HEK293 (cell line): ENCODE measurements around the gene GRIN2A.

Experiments used
- CTCF ChIA-PET: fragments of 350-600 bp; formaldehyde crosslinking; extraction: SDS; loops from one replicate; lab custom pipeline; 2021; ENCODE audit warnings: antibody characterized with exemption; lab: Yijun Ruan, JAX
- POLR2A ChIA-PET: fragments of 300-600 bp; formaldehyde crosslinking; extraction: SDS; loops from one replicate; lab custom pipeline; 2020; ENCODE audit warnings: antibody characterized with exemption, inconsistent platforms; lab: Yijun Ruan, JAX
- H3K27ac ChIP-seq: fragments of 200-500 bp; sonication (Bioruptor generic); 2 replicates; pipeline ENCODE4 v1.5.1; 2014; ENCODE audit warnings: low read depth, low read length, control low read depth, inconsistent platforms; ENCODE audit errors: extremely low read depth
- H3K36me3 ChIP-seq, 2 experiments: fragments of 200-500 bp in 1 of 2; sonication (Bioruptor generic) in 1 of 2; 1 replicate in 1 of 2; 2 replicates in 1 of 2; pipeline ENCODE4 v1.5.1; 2014 to 2017; ENCODE audit warnings: inconsistent platforms in 2 of 2, low read length in 2 of 2; ENCODE audit not compliant: control insufficient read depth in 2 of 2, insufficient read depth in 1 of 2
- H3K4me1 ChIP-seq: fragments of 200-500 bp; sonication (Bioruptor generic); 2 replicates; pipeline ENCODE4 v1.5.1; 2014; ENCODE audit warnings: mild to moderate bottlenecking, low read length, inconsistent platforms; ENCODE audit not compliant: control insufficient read depth, insufficient read depth
- H3K4me3 ChIP-seq: 2 replicates; pipeline ENCODE4 v1.5.1; 2011; ENCODE audit warnings: low read depth, mild to moderate bottlenecking, control low read depth, low read length, moderate library complexity
- H3K9me3 ChIP-seq: fragments of 200-500 bp; sonication (Bioruptor generic); 2 replicates; pipeline ENCODE4 v1.5.1; 2014; ENCODE audit warnings: low read depth, low read length, inconsistent platforms; ENCODE audit not compliant: control insufficient read depth, insufficient read depth
- EGR2 ChIP-seq: fragments of 450-650 bp; formaldehyde crosslinking; IDR thresholded peaks from 2 replicates; pipeline ENCODE4 v1.5.1; 2016; ENCODE audit warnings: low read depth, missing biosample characterization, missing genetic modification characterization
- GLIS1 ChIP-seq: fragments of 450-650 bp; formaldehyde crosslinking; IDR thresholded peaks from 2 replicates; pipeline ENCODE4 v1.5.1; 2016; ENCODE audit warnings: missing biosample characterization, missing genetic modification characterization
- HOXA7 ChIP-seq: sonication (generic); formaldehyde crosslinking; IDR thresholded peaks from 2 replicates; pipeline ENCODE4 v1.8.1; 2022; ENCODE audit warnings: missing genetic modification reagents, borderline replicate concordance
- KLF10 ChIP-seq: fragments of 450-650 bp; IDR thresholded peaks from 2 replicates; pipeline ENCODE4 v1.5.1; 2018; ENCODE audit warnings: missing biosample characterization, mild to moderate bottlenecking, missing genetic modification characterization
- PRDM4 ChIP-seq: fragments of 450-650 bp; formaldehyde crosslinking; IDR thresholded peaks from 2 replicates; pipeline ENCODE4 v1.5.1; 2017; ENCODE audit warnings: missing biosample characterization, missing genetic modification characterization
- SCRT2 ChIP-seq: fragments of 450-650 bp; formaldehyde crosslinking; IDR thresholded peaks from 2 replicates; pipeline ENCODE4 v1.5.1; 2016; ENCODE audit warnings: missing biosample characterization, missing genetic modification characterization
- SP7 ChIP-seq: fragments of 450-650 bp; formaldehyde crosslinking; IDR thresholded peaks from 2 replicates; pipeline ENCODE4 v1.5.1; 2016; ENCODE audit warnings: missing biosample characterization, missing genetic modification characterization
- YY2 ChIP-seq: fragments of 450-650 bp; formaldehyde crosslinking; IDR thresholded peaks from 2 replicates; pipeline ENCODE4 v1.5.1; 2016; ENCODE audit warnings: missing biosample characterization, missing genetic modification characterization
- ZBTB11 ChIP-seq: fragments of 450-650 bp; formaldehyde crosslinking; conservative IDR thresholded peaks from 2 replicates; pipeline ENCODE4 v1.5.1; 2016; ENCODE audit warnings: low read depth, missing biosample characterization, missing genetic modification characterization
- ZBTB48 ChIP-seq: fragments of 450-650 bp; formaldehyde crosslinking; IDR thresholded peaks from 2 replicates; pipeline ENCODE4 v1.5.1; 2016; ENCODE audit warnings: missing biosample characterization, missing genetic modification characterization
- ZFP69B ChIP-seq: fragments of 450-650 bp; formaldehyde crosslinking; IDR thresholded peaks from 2 replicates; pipeline ENCODE4 v1.5.1; 2016; ENCODE audit warnings: missing biosample characterization, missing genetic modification characterization
- ZNF138 ChIP-seq: fragments of 450-650 bp; formaldehyde crosslinking; IDR thresholded peaks from 2 replicates; pipeline ENCODE4 v1.5.1; 2016; ENCODE audit warnings: missing biosample characterization, missing genetic modification characterization, borderline replicate concordance
- ZNF148 ChIP-seq: fragments of 450-650 bp; formaldehyde crosslinking; IDR thresholded peaks from 2 replicates; pipeline ENCODE4 v1.5.0; 2017; ENCODE audit warnings: missing biosample characterization, missing genetic modification characterization, borderline replicate concordance
- ZNF211 ChIP-seq: fragments of 450-650 bp; formaldehyde crosslinking; IDR thresholded peaks from 2 replicates; pipeline ENCODE4 v1.5.1; 2016; ENCODE audit warnings: low read depth, missing biosample characterization, missing genetic modification characterization
- ZNF248 ChIP-seq: fragments of 450-650 bp; formaldehyde crosslinking; IDR thresholded peaks from 2 replicates; pipeline ENCODE4 v1.5.1; 2017; ENCODE audit warnings: missing biosample characterization, missing genetic modification characterization
- ZNF341 ChIP-seq: fragments of 450-650 bp; formaldehyde crosslinking; IDR thresholded peaks from 2 replicates; pipeline ENCODE4; 2016; ENCODE audit warnings: low read depth, missing biosample characterization, missing genetic modification characterization
- ZNF449 ChIP-seq: fragments of 450-650 bp; formaldehyde crosslinking; IDR thresholded peaks from 2 replicates; pipeline ENCODE4 v1.5.1; 2017; ENCODE audit warnings: missing biosample characterization, mild to moderate bottlenecking, missing genetic modification characterization, moderate library complexity
- ZNF501 ChIP-seq: fragments of 450-650 bp; formaldehyde crosslinking; IDR thresholded peaks from 2 replicates; pipeline ENCODE4 v1.5.1; 2016; ENCODE audit warnings: missing biosample characterization, missing genetic modification characterization
- ZNF571 ChIP-seq: fragments of 450-650 bp; formaldehyde crosslinking; IDR thresholded peaks from 2 replicates; pipeline ENCODE4 v1.5.0; 2017; ENCODE audit warnings: missing biosample characterization, missing genetic modification characterization
- ZNF580 ChIP-seq: fragments of 450-650 bp; formaldehyde crosslinking; IDR thresholded peaks from 2 replicates; pipeline ENCODE4 v1.5.1; 2016; ENCODE audit warnings: missing biosample characterization, missing genetic modification characterization
- ZNF629 ChIP-seq: fragments of 450-650 bp; formaldehyde crosslinking; IDR thresholded peaks from 2 replicates; pipeline ENCODE4 v1.5.1; 2017; ENCODE audit warnings: missing biosample characterization, missing genetic modification characterization
- ZNF677 ChIP-seq: fragments of 450-650 bp; IDR thresholded peaks from 2 replicates; pipeline ENCODE4 v1.5.0; 2018; ENCODE audit warnings: missing biosample characterization, mild to moderate bottlenecking, missing genetic modification characterization, moderate library complexity
- ZNF76 ChIP-seq: fragments of 450-650 bp; formaldehyde crosslinking; IDR thresholded peaks from 2 replicates; pipeline ENCODE4; 2016; ENCODE audit warnings: low read depth, missing biosample characterization, missing genetic modification characterization, borderline replicate concordance
- ZSCAN18 ChIP-seq: fragments of 450-650 bp; formaldehyde crosslinking; IDR thresholded peaks from 2 replicates; pipeline ENCODE4 v1.5.1; 2016; ENCODE audit warnings: missing biosample characterization, missing genetic modification characterization

GRIN2A gene

GRCh38 chr16:10113248-10113647, 69.0 kb downstream of the GRIN2A start:
- Histone ChIP-seq H3K4me3 (no peak overlapping the region), H3K4me1 (no peaks in the 10 kb centered on the region), H3K36me3 (no peaks in the 10 kb centered on the region), H3K27ac (no peak overlapping the region), H3K9me3 (no peaks in the 10 kb centered on the region)
- ChIA-PET POLR2A (no interaction called here), CTCF (no interaction called here)
- TF ChIP-seq SP7 (tag by site-specific recombination) (no peak), HOXA7 (CRISPR knock-in tag) (no peak), ZNF138 (tag by site-specific recombination) (no peak), ZNF211 (tag by site-specific recombination) (no peak), SCRT2 (no peak), ZNF580 (tag by site-specific recombination) (no peak), GLIS1 (no peak), EGR2 (tag by site-specific recombination) (no peak), ZNF571 (no peak), ZNF501 (no peak), ZNF449 (no peak), ZFP69B (tag by site-specific recombination) (no peak), ZBTB11 (tag by site-specific recombination) (no peak), ZNF148 (no peak), ZSCAN18 (tag by site-specific recombination) (no peak)

GRCh38 chr16:10112021-10112420, 70.2 kb downstream of the GRIN2A start:
- H3K36me3 ChIP-seq: no peaks in the 10 kb centered on the region
- no peaks in the 10 kb centered on the region for H3K9me3 ChIP-seq
- H3K4me1 ChIP-seq: no peaks in the 10 kb centered on the region
- no peak overlapping the region for H3K4me3 ChIP-seq
- ChIA-PET CTCF (interaction anchor here (0.6 kb wide), 1 partner anchor 41 kb away, joined by 3 read pairs; no protein-coding TSS in a partner anchor), POLR2A (no interaction called here)
- no peak overlapping the region for H3K27ac ChIP-seq
- no peak for TF ChIP-seq KLF10 (tag by site-specific recombination)
- no peak for TF ChIP-seq ZNF629 (tag by site-specific recombination)
- no peak for TF ChIP-seq ZNF341 (tag by site-specific recombination)
- no peak for TF ChIP-seq ZBTB48
- no peak for TF ChIP-seq ZNF248
- TF ChIP-seq PRDM4: no peak
- no peak for TF ChIP-seq ZNF677 (tag by site-specific recombination)
- no peak for TF ChIP-seq ZNF76 (tag by site-specific recombination)
- TF ChIP-seq YY2 (tag by site-specific recombination): no peak
- TF ChIP-seq ZNF449: no peak
